Epithelial cell of esophagus (primary cell): ENCODE results near the gene FAM156B.
A peak's percentile ranks its signal among the peaks of the same experiment; 100 is the strongest.
"Not testable (repeated sequence)": the region's sequence is repeated elsewhere in the genome, so short reads cannot be mapped to it uniquely, and the experiment has no call there.

Experiments
- DNase-seq: peaks from one replicate; pipeline ENCODE4 v3.0.0; 2010; ENCODE audit warnings: low read depth
- H3K4me3 ChIP-seq: 2 replicates; pipeline ENCODE4 v1.5.1; 2011; ENCODE audit warnings: mild to moderate bottlenecking, low read length, control low read depth
- CTCF ChIP-seq: IDR thresholded peaks from 2 replicates; pipeline ENCODE4 v1.5.1; 2011; ENCODE audit warnings: low read depth, mild to moderate bottlenecking, low read length, control low read depth, inconsistent platforms; ENCODE audit not compliant: insufficient read depth; ENCODE audit errors: missing control alignments

Gene FAM156B

GRCh38 chrX:52896855-52897709 lies at the start of gene FAM156B:
Gene FAM156B (plus strand): TSS chrX:52897330. CDS start chrX:52907226, 9,896 bp downstream.
- H3K4me3 ChIP-seq, DNase-seq: not testable (repeated sequence)

GRCh38 chrX:52852110-52852860 lies 44.8 kb upstream of the FAM156B start:
- peak; percentile 18 for DNase-seq
- H3K4me3 ChIP-seq = no peak overlapping the region
- TF ChIP-seq CTCF = no peak

GRCh38 chrX:52856991-52857525 lies 40.1 kb upstream of the FAM156B start:
- H3K4me3 ChIP-seq = not testable (repeated sequence)
- peak; percentile 8 for DNase-seq

DNA sequence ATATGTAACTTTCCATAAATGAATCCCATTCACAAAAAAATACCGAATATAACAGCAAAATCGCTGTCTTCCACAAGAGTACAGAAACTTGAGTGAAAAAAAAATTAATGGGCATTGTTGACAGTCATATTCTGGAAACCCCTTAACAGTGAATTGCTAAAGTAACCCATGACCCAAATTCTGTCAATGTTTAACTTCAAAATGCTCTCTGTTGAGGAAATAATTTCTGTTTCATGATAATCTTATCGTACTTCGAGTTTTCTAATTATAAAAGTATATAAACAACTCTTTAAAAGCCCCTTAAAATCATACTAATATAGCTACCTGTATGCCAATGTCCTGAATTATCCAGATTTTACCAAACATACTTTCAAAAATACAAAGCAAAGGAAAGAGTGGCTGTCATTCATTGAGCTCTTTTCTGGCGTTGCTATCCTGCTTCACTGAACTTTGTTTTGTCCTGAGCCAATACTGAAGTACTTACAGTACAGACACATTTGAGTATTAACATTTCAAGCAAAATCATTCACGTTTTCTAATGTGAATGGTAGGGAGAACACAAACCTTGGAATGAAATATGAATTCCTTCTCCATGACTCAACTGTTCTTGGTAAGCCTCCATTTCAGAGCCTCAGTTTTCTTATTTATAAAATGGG lies 31.7 kb upstream of the FAM156B start:
- DNase-seq = no peak
- TF ChIP-seq CTCF = no peak
- no peak overlapping the region for H3K4me3 ChIP-seq

DNA sequence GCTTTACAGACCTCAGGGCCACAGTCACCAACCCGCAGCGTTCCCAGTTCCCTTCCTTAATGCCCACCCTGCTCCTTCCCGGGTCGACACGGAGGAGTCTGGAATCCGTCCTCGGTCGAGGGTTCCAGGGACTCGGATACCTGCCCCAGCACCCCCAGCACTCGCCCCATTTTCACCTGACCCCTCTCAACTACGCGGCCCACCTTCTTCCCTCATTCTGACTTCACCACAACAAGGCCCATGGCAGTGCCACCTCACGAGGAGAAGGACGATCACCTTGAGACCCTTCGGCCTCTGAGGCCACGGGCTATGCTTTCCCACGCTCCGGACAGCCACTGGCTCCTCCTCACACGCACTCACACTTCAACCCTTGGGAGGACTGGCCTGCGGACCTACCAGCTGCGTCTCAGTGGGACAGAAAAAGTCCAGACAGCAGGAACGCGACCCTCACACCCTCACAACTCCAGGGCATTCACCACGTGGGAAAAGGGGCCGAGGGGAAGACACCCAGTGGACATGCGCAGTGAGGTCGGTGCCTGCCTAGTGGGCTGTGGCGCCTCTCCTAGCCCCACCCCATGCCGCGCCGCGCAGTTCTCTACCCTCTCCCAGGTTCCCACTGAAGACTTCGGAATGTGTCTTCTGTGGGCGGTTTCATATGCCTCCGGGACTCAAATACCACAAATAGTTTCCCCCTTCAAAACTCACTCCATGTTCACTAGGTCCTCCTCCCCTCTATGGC lies 29.4 kb upstream of the FAM156B start, which contains the start of gene XAGE3:
TSS of gene XAGE3 (minus strand) at position 474 of the 739 bp plus-strand sequence. CDS start 950 bp downstream, outside the sequence.
- DNase-seq = no peak
- no peak within 1 kb of the TSS for H3K4me3 ChIP-seq
- TF ChIP-seq CTCF = no peak

- DNase-seq = no peak
- TF ChIP-seq CTCF = no peak
- H3K4me3 ChIP-seq = no peak overlapping the region
These were observed 27.1 kb upstream of the FAM156B start for GRCh38 chrX:52870046-52870445.

DNA sequence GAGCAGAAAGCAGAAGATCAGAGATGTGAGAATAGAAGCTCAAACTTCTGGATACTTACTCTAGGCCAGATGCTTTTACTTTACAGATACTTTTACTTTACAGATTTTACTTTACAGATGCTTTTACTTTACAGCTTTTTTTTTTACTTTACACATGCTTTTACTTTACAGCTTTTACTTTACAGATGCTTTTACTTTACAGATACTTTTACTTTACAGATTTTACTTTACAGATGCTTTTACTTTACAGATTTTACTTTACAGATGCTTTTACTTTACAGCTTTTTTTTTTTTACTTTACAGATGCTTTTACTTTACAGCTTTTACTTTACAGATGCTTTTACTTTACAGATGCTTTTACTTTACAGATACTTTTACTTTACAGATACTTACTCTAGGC lies 23.3 kb upstream of the FAM156B start:
- not testable (repeated sequence) for DNase-seq, H3K4me3 ChIP-seq

DNA sequence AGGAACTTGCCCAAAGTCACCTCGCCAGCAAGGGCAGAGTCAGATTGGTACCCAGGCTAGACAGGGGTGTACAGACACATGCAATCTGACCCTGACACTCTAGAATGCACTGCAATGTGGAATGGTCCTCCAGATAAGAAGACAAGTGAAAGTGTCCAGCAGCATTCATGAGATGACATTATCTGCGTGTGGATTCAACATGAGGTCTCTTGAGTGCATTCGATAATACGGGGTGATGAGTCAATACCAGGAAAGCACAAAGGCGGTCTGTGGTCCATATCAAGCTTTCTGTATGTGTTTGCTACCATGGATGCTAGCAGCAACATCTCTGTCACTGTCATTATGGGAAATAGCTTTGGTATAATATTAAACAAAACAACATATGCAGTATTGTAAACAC lies 22.5 kb upstream of the FAM156B start:
- no peak for TF ChIP-seq CTCF
- no peak overlapping the region for H3K4me3 ChIP-seq
- DNase-seq = no peak

GRCh38 chrX:52875436-52875835 lies 21.7 kb upstream of the FAM156B start:
- not testable (repeated sequence) for DNase-seq, H3K4me3 ChIP-seq

- DNase-seq, H3K4me3 ChIP-seq: not testable (repeated sequence)
These were observed 20.7 kb upstream of the FAM156B start for GRCh38 chrX:52876386-52876785.

DNA sequence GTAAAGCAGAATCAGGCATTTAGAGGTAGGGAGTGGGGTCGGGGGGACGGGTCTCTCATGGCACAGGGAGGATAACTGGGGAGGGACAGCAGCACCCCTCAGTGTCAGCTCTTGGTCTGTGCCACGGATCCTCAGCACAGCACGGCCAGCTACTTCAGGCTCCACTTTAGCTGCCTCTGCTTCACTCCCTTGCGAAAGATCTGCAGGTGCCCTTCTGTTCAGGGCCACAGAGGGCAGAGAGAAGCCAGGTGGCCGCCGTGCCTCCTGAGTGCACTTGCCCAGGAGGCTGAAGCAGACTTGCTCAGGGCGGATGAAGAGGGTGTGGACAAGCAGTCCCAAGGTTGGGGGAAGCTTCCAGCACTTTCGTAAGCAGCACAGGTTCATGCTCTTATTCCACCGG lies 9.7 kb upstream of the FAM156B start:
- DNase-seq, H3K4me3 ChIP-seq: not testable (repeated sequence)
